GM12872 (cell line): Measurements from ENCODE around the gene ABLIM2.

Experiments
- TF ChIP-seq, protein P1 (sequence below): IDR thresholded peaks from 3 replicates; pipeline ENCODE4 v1.5.1; 2011; ENCODE audit warnings: low read depth, mild to moderate bottlenecking, low read length, moderate library complexity; ENCODE audit not compliant: insufficient read depth

ABLIM2 gene

GRCh38 chr4:8069102-8069752 is 89.4 kb downstream of the ABLIM2 start:
- TF ChIP-seq, protein P1, sequence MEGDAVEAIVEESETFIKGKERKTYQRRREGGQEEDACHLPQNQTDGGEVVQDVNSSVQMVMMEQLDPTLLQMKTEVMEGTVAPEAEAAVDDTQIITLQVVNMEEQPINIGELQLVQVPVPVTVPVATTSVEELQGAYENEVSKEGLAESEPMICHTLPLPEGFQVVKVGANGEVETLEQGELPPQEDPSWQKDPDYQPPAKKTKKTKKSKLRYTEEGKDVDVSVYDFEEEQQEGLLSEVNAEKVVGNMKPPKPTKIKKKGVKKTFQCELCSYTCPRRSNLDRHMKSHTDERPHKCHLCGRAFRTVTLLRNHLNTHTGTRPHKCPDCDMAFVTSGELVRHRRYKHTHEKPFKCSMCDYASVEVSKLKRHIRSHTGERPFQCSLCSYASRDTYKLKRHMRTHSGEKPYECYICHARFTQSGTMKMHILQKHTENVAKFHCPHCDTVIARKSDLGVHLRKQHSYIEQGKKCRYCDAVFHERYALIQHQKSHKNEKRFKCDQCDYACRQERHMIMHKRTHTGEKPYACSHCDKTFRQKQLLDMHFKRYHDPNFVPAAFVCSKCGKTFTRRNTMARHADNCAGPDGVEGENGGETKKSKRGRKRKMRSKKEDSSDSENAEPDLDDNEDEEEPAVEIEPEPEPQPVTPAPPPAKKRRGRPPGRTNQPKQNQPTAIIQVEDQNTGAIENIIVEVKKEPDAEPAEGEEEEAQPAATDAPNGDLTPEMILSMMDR = no peak

DNA sequence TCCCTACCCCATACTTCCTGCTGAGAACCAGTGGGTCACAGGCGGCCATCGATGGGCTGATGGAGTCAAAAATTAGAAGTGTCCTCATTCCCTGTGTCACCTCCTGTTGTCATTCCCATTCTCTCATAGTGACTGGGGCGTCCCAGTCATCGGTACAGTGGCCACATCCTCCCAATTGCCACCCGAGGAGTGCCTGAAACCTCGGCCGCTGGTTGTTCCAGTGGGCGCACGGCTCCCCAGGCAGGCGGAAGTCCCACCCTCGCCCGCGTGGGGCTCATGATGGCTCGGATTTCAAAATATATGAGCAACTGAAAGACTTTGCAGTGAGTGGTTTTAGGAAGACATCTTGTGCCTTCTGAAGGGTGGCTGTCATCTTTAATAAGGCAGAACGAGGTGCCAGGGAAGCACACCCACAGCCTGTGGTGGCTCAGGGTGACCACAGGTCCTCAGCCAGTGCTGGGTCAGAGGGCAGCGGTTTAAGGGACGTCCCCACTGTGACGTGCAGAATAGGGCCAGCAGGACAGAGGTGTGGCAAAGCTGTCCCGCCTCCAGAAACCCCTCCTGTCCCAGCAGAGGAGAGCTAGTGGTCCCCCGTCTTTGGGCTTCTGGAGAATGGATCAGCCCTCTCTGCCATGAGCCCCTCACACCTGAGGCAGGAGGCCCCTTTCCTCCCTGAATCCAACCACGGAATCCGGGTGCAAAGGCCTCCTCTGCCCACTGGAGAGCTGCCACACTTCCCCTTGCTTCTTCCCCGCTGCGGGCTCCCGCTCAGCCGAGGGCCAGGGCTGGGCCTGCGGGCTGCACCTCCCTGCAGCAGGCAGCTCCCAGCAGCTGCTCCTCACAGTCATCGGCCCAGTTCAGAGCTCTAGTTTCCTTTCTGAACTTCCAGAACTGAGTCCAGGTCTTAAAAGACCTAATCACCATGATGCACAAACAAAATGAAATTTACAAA is 90.4 kb downstream of the ABLIM2 start:
- TF ChIP-seq, protein P1 = no peak

DNA sequence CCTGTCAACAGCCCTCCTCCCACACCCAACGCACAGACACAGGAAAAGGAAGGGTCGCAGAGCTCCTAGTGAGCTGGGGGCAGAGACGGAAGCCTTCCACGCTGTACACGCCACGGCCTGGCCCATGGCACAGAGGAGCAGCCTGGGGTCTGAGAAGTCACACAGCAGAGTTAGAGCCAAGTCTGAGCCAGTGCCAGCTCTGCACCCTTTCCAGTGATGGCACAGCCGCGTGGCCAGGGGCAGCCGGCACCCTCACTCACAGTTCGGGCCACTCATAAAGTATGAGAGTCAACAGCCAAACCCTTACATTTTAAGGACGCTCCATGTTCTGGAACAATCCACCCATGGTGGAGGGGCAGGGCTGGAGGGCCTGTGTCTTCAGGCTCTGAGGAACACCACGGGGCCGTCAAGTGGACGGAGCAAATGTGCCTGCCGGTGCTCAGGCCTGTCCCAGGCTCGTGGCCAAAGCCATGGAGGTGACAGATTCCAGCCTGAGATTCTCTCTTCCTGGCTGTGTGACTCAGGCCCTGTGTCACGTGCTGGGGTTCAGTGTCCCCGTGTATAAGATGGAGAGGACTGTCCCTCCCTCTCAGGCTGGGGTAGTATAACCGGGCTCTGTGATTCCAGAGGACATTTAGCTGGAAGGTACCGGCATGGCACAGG is 91.2 kb downstream of the ABLIM2 start:
- TF ChIP-seq, protein P1 = no peak

DNA sequence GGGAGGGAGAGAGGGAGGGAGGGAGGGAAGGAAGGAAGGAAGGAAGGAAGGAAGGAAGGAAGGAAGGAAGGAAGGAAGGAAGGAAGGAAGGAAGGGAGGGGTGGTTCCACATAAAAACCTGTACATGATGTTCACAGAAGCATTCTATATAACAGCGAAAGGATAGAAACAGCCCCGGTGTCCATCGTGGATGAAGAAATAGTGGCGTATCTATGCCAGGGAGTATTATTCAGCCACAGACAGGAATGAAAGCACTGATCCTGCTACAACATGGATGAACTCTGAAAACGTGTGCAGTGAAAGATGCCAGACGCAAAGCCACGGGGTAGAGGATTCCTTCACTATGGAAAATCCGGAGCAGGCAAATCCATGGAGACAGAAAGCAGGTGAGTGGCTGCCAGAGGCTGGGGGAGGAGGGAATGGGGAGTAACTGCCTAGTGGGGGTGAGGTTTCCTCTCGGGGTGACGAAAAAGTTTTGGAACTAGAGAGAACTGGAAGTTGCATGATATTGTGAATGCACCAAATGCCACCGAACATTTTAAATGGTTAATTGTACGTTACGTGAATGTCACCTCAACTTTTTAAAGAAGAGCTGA is 92.2 kb downstream of the ABLIM2 start:
- TF ChIP-seq, protein P1 = no peak

- TF ChIP-seq, protein P1 = no peak
Measured at GRCh38 chr4:8063974-8064563, 94.5 kb downstream of the ABLIM2 start.

DNA sequence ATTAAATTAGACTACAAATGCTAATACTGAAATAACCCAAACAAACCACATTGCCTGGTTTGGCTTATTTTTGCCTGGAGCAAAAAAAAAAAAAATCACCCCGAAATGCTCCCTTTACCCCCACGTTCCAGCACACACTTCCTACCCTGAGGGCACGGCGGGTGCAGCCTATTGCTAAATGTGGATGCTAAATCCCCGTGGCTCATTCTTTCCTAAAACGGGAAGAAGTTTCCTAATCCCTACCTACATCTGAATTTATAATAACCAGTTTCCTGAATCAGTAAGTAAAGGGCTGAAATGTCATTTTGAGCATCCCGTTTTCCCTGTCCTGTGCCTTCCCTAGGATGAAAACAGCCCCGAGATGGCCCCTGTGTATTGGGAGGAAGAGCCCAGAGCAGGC is 97.0 kb downstream of the ABLIM2 start:
- TF ChIP-seq, protein P1 = no peak
